Measurements from ENCODE around the gene ROMO1. TPM values are rescaled to one million over a fixed set of nuclear protein-coding genes. Genes with fewer than 3 reads are reported as not detected.
A peak's percentile ranks its signal among the peaks of the same experiment; 100 is the strongest.

ROMO1 gene
- total RNA-seq, 1 donor from 2014 or later: 128 TPM

DNA sequence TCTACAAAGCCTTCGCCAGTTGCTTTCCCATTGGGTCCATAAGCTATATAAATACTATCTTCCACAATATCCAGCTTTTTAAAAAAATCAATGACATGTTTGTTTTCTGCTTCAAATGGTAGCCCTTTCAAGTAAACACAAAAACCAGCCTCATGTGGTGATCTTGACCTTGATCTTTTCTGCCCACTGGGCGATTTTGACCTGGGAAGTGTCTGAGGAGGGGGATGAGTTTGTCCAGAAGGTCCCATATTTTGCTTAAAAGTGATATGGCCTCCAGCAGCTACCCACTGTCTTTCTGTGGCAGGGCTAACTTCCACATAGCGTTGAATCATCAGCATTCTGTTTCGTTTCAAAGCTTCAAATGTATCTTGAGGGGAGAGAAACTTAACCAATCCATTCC lies 45.3 kb upstream of the ROMO1 start:
- H3K9me3 Mint-ChIP-seq (ENCODE audit: low read depth): no peaks in the 10 kb centered on the region
- no peak overlapping the region for H3K27ac Mint-ChIP-seq (ENCODE audit: unreplicated experiment)
- no peaks in the 10 kb centered on the region for H3K27me3 Mint-ChIP-seq (ENCODE audit: low read depth)
- DNase-seq (ENCODE audit: low spot score): no peak
- TF ChIP-seq CTCF (IDR thresholded peaks at IDR 0.05): no peak
- H3K4me1 Mint-ChIP-seq (ENCODE audit: low read depth): peaks cover 29% of the 10 kb centered on the region
- no peaks in the 10 kb centered on the region for H3K36me3 Mint-ChIP-seq (ENCODE audit: low read depth)
- no peak overlapping the region for H3K4me3 Mint-ChIP-seq (ENCODE audit: unreplicated experiment)

DNA sequence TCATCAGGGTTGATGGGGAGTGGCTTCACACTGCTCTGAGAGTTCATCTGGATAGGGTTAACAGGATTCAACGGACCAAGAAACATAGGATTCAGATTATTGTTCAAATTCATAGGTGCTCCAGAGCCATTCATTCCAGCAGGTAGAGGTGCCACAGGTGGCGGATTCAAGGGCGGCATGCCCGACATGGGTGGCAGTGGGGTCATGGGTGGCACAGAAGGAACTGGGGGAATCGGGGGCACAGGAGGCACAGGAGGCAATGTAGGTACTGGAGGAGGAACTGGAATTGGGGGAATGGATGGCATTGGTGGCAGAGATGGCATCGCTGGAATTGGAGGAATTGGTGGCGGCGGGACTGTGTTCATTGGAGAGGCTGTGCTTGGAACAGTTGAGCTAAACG lies 44.8 kb upstream of the ROMO1 start:
- Mint-ChIP-seq H3K36me3 (ENCODE audit: low read depth) (no peaks in the 10 kb centered on the region), H3K4me3 (ENCODE audit: unreplicated experiment) (no peak overlapping the region), H3K27me3 (ENCODE audit: low read depth) (no peaks in the 10 kb centered on the region), H3K9me3 (ENCODE audit: low read depth) (no peaks in the 10 kb centered on the region), H3K4me1 (ENCODE audit: low read depth) (peaks cover 28% of the 10 kb centered on the region), H3K27ac (ENCODE audit: unreplicated experiment) (no peak overlapping the region)
- no peak for DNase-seq (ENCODE audit: low spot score)
- no peak for TF ChIP-seq CTCF (IDR thresholded peaks at IDR 0.05)

DNA sequence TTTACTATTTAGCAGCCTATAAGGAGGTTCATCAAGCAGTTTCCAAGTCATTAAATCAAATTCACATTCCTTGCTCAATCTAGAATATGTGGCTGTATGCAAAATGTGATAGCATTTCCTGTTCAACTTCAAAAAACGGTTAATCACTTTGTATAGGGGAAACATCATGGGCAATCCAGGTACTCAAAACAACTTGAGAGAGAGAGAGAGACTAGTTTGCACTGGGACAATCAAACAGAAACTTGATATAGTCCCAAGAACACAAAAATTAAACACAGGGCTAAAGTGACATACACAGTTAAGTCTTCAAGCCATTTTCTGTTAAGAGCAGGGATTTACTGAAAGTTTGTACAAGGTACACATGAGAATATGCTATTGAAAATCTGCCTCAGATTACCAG lies 41.9 kb upstream of the ROMO1 start:
- Mint-ChIP-seq H3K27ac (ENCODE audit: unreplicated experiment) (peak overlapping the region; percentile 3), H3K36me3 (ENCODE audit: low read depth) (no peaks in the 10 kb centered on the region), H3K4me1 (ENCODE audit: low read depth) (peaks cover 41% of the 10 kb centered on the region), H3K4me3 (ENCODE audit: unreplicated experiment) (no peak overlapping the region), H3K9me3 (ENCODE audit: low read depth) (no peaks in the 10 kb centered on the region), H3K27me3 (ENCODE audit: low read depth) (no peaks in the 10 kb centered on the region)
- no peak for DNase-seq (ENCODE audit: low spot score)
- TF ChIP-seq CTCF (IDR thresholded peaks at IDR 0.05): no peak

DNA sequence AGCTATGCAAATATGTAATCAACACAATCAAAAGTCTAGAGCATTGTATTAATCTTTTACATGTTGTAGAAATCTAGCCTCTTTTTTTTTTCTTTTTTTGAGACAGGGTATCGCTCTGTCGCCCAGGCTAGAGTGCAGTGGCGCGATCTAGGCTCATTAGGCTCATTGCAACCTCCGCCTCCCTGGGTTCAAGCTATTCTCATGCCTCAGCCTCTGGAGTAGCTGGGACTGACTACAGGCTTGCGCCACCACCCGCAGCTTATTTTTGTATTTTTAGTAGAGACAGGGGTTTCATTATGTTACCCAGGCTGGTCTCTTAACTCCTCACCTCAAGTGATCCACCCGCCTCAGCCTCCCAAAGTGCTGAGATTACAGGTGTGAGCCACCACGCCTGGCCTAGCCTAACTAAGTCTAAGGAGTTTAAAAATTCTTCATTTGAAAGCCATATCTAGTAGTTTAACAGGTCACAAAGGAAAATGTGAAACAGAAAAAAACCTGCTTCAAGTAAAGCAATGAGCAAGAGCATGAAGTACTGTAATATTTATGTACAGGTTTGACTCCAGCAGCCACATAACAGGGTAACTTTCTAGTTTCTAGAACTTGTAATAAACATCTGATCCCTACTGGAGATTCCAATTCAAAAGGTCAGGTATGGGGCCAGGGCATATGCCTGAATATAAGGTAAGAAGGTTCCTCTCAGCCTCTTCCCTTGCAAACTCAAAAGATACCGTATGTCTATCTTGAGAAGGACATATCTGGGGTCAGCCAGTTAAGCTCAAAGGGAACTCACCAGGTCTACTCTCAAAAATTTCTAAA lies 38.9 kb upstream of the ROMO1 start:
- no peak for DNase-seq (ENCODE audit: low spot score)
- no peaks in the 10 kb centered on the region for H3K9me3 Mint-ChIP-seq (ENCODE audit: low read depth)
- peaks cover 62% of the 10 kb centered on the region for H3K4me1 Mint-ChIP-seq (ENCODE audit: low read depth)
- no peaks in the 10 kb centered on the region for H3K27me3 Mint-ChIP-seq (ENCODE audit: low read depth)
- H3K4me3 Mint-ChIP-seq (ENCODE audit: unreplicated experiment): no peak overlapping the region
- peak overlapping the region; percentile 69 for H3K27ac Mint-ChIP-seq (ENCODE audit: unreplicated experiment)
- TF ChIP-seq CTCF (IDR thresholded peaks at IDR 0.05): no peak
- no peaks in the 10 kb centered on the region for H3K36me3 Mint-ChIP-seq (ENCODE audit: low read depth)

DNA sequence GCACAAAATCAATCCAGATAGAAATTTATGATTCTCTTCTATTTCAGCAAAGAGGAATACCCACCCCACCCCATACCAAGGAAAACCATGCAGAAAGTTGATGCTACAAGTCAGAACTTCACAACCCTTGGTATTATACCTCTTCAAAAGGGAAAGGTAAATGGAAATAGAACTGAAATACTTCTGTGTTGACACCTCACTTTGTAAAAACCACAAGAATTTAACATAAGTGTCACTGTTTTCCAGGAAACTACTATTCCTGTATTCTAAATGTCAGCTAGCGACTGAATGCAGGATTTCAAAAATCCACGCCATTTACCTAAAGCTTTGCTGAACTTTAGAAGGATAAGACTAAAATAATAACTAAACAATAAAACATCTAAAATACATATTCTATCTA lies 38.2 kb upstream of the ROMO1 start:
- peaks cover 62% of the 10 kb centered on the region for H3K4me1 Mint-ChIP-seq (ENCODE audit: low read depth)
- H3K27me3 Mint-ChIP-seq (ENCODE audit: low read depth): no peaks in the 10 kb centered on the region
- no peaks in the 10 kb centered on the region for H3K9me3 Mint-ChIP-seq (ENCODE audit: low read depth)
- no peak overlapping the region for H3K4me3 Mint-ChIP-seq (ENCODE audit: unreplicated experiment)
- TF ChIP-seq CTCF (IDR thresholded peaks at IDR 0.05): no peak
- DNase-seq (ENCODE audit: low spot score): no peak
- H3K36me3 Mint-ChIP-seq (ENCODE audit: low read depth): no peaks in the 10 kb centered on the region
- peak overlapping the region; percentile 84 for H3K27ac Mint-ChIP-seq (ENCODE audit: unreplicated experiment)
